22Rv1 (cell line): Measurements from ENCODE around the gene ZNF618.

Experiments used
- ZFX ChIP-seq: fragments of 450-650 bp; IDR thresholded peaks from 2 replicates; pipeline ENCODE4 v1.6.1; 2017; ENCODE audit warnings: antibody characterized with exemption, borderline replicate concordance
- TF ChIP-seq, protein P1 (sequence below): fragments of 450-650 bp; IDR thresholded peaks from 2 replicates; pipeline ENCODE4 v1.5.1; 2017; ENCODE audit warnings: mild to moderate bottlenecking

DNA sequence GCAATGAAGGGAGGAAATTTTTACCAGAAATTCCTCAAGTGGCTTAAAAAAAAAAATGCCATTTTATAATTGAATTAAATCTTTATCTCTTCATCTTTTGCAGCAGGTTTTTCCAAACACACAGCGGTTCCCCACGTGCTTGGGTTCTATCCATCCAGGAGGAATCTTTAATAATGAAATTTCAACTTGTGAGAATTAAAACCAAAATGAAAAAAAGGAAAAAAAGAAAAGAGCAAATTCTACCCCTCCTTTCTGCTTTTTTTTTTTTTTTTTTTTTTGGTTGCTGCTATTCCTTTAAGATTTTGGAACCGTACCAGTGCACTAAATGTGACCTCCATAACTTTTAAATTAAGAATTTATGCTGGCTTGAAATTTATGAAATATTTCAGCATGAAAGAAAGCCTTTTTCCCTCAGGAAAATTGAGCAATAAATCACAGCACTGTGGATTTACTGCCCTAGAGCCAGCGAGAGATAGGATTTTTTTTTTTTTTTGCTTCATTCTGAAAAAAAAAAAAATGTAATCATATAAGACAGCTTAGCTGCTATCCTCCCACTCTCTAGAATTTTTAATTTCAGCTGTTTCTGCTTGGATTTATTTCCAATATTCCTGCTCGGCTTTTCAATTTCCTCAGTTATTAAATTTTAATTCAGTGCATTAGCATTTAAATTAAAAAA, 88.5 kb downstream of the ZNF618 start:
- TF ChIP-seq, protein P1, sequence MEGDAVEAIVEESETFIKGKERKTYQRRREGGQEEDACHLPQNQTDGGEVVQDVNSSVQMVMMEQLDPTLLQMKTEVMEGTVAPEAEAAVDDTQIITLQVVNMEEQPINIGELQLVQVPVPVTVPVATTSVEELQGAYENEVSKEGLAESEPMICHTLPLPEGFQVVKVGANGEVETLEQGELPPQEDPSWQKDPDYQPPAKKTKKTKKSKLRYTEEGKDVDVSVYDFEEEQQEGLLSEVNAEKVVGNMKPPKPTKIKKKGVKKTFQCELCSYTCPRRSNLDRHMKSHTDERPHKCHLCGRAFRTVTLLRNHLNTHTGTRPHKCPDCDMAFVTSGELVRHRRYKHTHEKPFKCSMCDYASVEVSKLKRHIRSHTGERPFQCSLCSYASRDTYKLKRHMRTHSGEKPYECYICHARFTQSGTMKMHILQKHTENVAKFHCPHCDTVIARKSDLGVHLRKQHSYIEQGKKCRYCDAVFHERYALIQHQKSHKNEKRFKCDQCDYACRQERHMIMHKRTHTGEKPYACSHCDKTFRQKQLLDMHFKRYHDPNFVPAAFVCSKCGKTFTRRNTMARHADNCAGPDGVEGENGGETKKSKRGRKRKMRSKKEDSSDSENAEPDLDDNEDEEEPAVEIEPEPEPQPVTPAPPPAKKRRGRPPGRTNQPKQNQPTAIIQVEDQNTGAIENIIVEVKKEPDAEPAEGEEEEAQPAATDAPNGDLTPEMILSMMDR = no peak
- no peak for TF ChIP-seq ZFX
